ENCODE data around the gene UAP1L1.
A peak's percentile ranks its signal among the peaks of the same experiment; 100 is the strongest.
"Not testable (repeated sequence)": the region's sequence is repeated elsewhere in the genome, so short reads cannot be mapped to it uniquely, and the experiment has no call there.

The UAP1L1 gene

DNA sequence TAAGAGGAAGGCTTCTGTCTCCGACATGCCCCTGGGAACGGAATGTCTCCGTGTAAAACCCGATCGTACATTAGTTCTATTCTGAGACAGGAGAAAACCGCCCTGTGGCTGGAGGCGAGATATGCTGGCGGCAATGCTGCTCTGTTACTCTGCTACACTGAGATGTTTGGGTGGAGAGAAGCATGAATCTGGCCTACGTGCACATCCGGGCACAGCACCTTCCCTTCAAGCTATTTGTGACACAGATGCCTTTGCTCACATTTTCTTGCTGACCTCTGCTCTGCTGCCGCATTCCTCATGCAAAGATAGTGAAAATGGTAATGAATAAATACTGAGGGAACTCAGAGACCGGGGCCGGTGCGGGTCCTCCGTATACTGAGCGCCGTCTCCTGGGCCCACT is 39.4 kb downstream of the UAP1L1 start:
- no peak for DNase-seq

DNA sequence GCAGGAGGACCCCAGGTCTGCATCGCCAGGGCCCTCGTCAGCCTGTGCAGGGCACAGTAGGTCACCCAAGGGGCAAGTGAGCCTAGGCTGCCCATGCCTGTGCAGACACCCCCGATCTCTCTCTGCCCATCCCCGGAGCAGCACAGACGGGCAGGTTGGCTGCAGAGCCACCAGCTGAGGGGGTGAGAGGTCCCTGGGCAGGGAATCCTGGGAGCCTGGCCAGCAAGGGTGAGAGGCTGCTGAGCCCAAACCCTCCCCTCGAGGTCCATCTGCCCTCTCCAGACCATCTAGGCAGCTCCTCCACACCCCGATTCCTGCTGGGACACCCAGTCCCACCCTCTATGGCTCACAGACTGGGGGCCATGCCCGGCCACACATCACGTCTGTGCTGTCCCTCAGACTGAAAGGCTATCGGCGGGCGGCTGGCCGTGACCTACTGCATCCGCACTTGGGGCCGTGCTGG is 40.0 kb downstream of the UAP1L1 start:
- no peak for DNase-seq

DNA sequence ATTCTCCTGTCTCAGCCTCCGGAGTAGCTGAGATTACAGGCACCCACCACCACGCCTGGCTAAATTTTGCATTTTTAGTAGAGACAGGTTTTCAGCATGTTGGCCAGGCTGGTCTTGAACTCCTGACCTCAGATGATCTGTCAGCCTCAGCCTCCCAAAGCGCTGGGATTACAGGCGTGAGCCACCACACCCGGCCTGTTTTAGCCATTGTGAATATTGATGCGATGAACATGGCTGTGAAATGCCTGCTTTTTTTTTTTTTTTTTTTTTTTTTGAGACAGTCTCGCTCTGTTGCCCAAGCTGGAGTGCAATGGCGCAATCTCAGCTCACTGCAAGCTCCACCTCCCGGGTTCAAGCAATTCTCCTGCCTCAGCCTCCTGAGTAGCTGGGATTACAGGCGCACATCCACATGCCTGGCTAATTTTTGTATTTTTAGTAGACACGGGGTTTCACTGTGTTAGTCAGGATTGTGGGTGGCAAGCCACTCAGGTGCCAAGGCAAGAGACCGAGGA is 40.8 kb downstream of the UAP1L1 start:
- not testable (repeated sequence) for DNase-seq

DNA sequence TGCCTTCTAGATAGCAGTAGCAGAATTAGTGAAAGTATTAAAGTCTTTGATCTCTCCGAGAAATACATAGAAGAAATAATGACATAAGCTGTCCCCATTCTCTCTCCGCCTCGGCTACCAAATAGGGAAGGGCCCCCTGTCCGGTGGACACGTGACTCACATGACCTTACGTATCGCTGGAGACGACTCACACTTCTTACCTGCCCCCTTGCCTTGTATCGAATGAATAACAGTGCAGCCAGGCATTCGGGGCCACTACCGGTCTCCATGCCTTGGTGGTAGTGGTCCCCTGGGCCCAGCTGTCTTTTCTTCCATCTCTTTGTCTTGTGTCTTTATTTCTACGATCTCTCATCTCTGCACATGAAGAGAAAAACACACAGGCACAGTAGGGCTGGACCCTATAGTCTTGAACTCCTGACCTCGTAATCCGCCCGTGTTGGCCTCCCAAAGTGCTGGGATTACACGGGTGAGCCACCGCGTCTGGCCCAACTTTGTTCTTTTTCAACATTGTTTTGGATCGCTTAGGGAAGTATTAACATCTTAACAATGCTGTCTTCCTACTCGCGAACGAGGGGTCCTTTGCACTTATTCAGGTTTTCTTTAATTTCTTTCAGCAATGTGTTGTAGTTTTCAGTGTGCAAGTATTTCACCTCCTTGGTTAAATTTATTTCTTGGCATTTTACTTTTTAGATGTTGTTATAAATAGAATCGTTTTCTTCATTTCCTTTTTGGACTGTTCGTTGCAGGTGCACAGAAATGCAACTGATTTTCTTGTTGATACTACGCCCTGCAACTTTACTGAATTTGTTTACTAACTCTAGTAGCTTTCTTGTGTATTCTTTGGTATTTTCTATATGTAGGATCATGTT is 44.8 kb downstream of the UAP1L1 start:
- DNase-seq = not testable (repeated sequence)

DNA sequence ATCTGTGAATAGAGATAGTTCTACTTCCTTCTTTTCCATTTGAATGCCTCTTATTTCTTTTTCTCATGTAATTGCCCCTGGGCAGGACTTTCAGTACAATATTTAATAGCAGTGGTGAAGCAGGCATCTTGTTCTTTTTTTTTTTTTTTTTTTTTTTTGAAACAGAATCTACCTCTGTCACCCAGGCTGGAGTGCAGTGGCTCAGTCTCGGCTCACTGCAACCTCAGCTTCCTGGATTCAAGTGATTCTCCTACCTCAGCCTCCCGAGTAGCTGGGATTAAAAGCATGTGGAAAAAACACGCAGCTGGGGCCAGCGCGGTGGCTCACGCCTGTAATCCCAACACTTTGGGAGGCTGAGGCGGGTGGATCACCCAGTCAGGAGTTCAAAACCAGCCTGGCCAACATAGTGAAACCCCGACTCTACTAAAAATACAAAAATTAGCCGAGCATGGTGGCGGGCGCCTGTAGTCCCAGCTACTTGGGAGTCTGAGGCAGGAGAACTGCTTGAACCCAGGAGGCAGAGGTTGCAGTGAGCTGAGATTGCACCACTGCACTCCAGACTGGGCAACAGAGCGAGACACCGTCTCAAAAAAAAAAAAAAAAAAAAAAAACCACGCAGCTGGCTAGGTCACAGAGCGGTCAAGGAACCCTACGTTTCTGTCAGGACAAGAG is 45.6 kb downstream of the UAP1L1 start:
- DNase-seq = not testable (repeated sequence)

DNA sequence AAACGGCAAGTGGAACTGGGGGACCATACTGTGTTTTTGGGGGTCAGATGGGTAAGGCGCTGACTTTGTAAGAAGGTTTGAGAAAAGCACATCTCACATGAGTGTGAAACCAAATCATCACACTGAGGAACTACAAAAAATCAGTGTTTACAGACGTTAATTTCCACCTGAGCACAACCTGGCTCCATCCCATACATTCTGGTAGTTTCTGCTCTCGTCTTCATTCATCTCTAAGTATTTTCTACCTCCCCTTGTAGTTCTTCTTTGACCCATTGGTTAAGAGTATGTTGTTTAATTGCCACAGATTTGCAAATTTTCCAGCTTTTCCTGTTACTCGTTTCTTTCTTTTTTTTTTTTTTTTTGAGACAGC is 46.1 kb downstream of the UAP1L1 start:
- no peak for DNase-seq

DNA sequence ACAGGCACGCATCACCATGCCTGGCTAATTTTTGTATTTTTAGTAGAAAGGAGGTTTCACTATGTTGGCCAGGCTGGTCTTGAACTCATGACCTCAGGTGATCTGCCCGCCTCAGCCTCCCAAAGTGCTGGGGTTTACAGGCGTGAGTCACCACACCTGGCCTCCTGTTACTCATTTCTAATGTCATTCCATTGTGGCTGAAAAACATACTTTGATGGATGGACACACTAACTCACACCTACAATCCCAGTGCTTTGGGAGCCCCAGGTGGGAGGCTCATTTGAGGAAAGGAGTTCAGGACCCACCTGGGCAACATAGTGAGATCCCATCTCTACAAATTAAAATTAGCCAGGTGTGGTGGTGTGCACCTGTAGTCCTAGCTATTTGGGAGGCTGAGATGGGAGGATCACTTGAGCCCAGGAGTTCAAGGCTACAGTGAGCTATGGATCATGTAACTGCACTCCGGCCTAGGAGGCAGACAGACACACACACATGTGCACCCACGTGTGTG is 46.7 kb downstream of the UAP1L1 start:
- DNase-seq = not testable (repeated sequence)

DNA sequence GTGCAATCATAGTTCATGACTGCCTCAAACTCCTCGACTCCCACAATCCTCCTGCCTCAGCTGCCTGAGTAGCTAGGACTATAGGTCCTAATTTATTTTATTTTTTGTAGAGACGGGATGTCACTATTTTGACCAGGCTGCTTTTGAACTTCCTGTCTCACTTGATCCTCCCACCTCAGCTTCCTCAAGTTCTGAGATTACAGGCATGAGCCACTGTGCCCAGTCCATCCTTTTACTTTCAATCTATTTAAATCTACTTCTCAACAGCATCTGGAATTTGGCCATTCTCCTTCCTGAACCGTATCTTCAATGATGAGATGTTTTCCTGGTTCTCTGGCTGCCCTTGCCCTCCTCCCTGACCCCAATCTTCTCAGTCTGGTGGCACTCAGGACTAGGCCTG is 49.5 kb downstream of the UAP1L1 start:
- no peak for DNase-seq

DNA sequence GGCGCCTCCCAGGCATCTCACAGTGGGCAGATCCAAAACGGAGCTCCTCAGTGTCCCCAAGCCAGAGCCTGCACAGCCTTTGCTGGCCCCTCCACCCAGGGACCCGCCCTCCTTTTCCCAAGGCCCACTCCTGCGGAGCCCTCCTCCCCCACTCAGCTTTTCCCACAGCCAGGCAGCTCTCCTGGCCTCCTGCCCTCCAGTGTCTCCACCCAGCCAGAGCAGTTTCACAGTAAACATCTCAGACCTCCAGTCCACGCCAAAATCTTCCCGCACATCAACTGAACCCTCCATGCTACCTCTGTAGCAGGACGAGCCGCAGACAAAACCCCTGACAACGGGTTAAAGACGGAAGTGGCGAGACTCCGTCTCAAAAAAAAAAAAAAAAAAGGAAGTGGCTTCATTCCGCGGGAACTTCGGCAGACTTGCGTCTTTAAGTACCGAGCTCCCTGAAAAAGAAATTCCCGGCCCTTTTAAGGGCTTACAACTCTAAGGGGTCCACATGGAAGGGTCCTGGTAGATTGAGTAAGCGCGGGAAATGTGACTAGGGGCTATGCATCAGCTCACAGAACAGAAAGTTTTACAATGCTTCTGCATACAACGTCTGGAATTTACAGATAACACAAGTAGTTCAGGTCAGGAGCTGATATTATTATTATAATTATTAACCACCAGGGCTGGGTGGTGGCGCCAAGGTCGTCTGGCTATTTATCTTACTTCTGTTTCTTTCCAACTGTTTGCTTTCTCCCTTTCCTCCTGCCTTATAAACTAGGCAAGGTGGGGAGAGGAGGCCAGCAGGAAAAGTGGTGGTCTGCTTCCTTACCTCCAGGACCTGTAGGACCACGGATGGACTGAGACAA is 50.2 kb downstream of the UAP1L1 start:
- no peak for DNase-seq

DNA sequence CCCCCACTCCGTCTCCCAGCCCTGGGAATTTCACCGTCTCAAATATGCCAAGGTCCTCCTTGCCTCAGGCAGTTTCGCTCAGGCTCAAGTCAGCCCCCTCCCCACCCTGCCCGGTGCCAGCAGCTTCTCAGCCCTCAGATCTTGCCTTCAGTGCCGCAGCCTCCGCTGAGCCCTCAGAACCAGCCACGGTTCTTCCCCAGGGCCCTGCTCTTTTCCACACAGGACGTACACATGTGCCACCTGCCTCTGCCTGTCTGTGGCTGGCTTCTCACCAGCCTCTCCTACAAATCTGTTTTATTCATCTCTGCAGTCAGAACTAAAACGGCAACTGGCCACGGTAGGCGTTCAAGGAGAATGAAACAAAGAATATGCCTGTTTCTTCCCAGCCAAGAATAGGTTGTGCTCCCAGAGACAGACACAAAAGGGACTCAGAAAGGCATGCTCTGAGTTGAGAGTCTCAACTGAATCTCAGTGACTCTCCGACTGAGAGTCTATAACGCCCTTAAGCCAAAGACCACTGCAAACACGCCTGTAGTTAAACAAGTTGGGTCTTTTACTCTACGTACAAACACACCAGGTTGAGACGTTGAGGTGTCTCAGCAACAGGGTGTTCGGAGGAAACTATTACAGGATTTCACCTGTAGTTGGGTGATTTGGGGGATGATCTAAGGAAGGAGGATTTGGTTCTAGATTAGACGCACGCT is 51.0 kb downstream of the UAP1L1 start:
- no peak for DNase-seq

DNA sequence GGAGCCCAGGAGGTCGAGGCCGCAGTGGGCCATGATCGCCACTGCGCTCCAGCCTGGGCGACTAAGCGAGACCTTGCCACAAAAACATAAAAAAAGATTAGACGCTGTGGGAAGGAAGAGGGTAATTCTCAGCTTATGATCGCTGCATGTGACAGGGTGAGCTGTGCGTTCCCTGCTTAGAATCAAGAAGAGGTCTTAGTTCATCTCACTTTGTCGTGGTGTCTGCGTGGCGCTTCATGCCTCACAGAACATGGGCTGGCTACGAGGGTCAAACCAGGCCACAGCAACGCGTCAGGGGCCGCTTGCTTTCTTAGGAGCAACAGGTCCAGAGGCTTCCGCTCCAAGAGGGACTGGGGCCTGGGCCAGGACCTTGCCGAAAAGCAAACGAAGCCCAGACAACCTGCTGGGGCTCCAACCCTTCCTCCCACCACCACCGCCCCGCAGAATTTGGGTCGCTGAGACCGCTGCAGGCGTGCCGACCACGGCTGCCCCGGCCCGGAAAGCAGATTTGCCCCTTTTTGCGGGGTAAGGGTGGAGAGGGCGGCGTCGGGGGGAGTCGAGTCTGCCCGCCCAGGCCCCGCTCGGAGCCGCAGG is 51.6 kb downstream of the UAP1L1 start:
- no peak for DNase-seq

DNA sequence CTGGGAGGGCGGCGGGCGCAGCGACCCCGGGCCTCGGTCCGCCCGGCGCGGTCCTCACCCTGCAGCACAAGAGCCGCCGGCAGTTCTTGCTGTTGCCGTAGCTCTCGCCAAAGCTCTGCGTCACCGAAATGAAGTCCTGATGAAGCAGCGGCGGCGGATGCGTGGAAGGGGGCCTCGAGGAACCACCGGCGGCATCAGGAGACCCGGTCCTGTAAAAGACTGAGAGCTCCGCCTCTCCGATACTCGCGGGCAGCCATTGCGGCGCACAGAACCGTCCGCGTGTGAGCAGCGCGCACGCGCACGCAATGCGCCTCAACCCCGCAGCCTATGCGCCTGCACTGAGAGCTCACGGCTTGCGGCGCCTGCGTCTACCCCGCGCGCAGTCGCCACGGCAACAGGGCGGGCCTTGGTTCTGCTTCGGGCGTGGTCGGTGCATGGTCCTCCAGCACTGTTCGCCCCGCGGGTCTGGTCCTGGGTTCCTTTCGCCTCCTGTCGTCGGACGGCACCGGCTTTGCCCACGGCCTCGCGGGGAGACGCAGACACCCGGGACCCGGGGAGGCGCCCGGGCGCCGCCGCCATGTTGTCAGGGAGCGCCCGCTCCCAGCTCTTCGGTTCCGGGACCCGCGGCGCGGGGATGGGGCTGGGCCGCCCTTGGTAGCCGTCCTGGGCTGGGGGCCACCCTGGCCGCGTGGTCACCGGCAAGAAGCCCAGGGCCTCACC is 52.3 kb downstream of the UAP1L1 start:
- peak; percentile 82 for DNase-seq

DNA sequence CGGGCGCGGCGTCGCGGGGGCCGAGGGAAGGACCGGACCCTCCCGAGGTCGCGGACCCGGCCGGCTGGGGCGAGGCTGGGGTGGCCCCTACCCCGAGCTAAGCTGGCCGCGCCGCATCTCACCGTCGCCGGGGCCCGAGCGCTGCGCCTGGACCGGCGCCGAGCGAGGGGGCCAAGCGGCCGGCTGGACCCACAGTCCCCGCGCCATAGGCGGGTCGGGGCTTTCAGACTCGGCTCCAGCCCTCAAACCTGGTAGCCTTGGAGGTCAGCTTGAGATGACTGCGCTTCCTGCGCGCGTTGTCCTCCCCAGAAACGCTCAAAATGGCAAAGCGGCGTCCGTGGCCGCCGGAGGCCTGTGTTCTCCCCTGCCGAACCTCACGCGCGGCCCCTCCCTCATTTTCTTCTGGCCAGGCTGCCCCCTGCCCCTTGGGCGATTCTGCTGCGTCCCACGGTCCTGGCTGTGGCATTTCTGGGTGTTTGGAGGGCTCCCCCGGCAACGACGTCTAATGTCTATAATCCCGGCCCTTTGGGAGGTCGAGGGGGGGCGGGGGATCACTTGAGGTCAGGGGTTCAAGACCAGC is 52.9 kb downstream of the UAP1L1 start:
- DNase-seq = no peak

All from DMS153 (cell line).